Measurements from ENCODE around the gene SMAD3. TPM values are rescaled to one million over a fixed set of nuclear protein-coding genes. Genes with fewer than 3 reads are reported as not detected.
A peak's percentile ranks its signal among the peaks of the same experiment; 100 is the strongest.
"Not testable (repeated sequence)": the region's sequence is repeated elsewhere in the genome, so short reads cannot be mapped to it uniquely, and the experiment has no call there.

The SMAD3 gene
- total RNA-seq, 1 donor from 2014 or later = 25.7 TPM

DNA sequence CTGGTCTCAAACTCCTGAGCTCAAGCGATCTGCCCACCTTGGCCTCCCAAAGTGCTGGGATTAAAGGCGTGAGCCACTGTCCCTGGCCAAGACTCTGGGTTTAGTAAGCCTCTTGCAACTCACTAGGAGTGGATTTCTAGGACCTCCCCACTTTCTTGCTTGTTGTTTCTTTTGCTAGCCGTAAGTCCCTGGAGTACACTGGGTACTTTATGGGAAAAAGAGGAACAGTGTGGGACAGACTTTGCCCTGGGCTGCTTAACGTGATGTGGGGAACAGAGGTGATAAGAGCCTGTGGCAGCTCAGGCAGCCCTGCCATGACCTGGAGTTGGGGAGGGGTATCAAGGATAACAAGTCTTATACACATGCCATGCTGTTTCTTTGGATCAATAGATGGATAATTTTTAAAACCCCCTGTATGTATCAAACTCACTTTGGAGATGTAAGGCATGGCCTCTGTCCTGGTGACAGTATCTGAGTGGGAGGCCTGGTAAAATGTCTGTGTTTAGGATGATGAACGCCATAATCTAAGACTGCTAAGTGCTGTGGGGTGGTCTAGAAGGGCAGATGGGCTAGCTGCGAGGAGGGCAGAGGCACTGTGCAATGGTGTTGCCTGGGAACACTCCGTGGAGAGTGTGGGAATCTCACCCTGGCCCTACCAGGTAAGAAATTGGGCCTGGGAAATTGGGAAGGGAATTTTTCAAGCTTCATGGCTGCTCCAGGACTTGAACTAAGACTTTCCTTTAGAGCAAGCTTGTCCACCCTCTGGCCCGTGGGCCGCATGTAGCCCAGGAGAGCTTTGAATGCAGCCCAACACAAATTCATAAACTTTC, 54.8 kb downstream of the SMAD3 start:
- no peaks in the 10 kb centered on the region for H3K27me3 ChIP-seq (ENCODE audit: low read depth)
- H3K27ac ChIP-seq = peak overlapping the region; percentile 86
- TF ChIP-seq, protein P1, sequence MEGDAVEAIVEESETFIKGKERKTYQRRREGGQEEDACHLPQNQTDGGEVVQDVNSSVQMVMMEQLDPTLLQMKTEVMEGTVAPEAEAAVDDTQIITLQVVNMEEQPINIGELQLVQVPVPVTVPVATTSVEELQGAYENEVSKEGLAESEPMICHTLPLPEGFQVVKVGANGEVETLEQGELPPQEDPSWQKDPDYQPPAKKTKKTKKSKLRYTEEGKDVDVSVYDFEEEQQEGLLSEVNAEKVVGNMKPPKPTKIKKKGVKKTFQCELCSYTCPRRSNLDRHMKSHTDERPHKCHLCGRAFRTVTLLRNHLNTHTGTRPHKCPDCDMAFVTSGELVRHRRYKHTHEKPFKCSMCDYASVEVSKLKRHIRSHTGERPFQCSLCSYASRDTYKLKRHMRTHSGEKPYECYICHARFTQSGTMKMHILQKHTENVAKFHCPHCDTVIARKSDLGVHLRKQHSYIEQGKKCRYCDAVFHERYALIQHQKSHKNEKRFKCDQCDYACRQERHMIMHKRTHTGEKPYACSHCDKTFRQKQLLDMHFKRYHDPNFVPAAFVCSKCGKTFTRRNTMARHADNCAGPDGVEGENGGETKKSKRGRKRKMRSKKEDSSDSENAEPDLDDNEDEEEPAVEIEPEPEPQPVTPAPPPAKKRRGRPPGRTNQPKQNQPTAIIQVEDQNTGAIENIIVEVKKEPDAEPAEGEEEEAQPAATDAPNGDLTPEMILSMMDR (IDR thresholded peaks at IDR 0.05) = no peak
- no peaks in the 10 kb centered on the region for H3K9me3 ChIP-seq
- ATAC-seq (no peak), DNase-seq (no peak)
- H3K36me3 ChIP-seq = no peaks in the 10 kb centered on the region
- intact Hi-C loops (cut with DNase I) = no loop called here
- H3K4me1 ChIP-seq = peaks cover 75% of the 10 kb centered on the region
- no peak overlapping the region for H3K4me3 ChIP-seq

DNA sequence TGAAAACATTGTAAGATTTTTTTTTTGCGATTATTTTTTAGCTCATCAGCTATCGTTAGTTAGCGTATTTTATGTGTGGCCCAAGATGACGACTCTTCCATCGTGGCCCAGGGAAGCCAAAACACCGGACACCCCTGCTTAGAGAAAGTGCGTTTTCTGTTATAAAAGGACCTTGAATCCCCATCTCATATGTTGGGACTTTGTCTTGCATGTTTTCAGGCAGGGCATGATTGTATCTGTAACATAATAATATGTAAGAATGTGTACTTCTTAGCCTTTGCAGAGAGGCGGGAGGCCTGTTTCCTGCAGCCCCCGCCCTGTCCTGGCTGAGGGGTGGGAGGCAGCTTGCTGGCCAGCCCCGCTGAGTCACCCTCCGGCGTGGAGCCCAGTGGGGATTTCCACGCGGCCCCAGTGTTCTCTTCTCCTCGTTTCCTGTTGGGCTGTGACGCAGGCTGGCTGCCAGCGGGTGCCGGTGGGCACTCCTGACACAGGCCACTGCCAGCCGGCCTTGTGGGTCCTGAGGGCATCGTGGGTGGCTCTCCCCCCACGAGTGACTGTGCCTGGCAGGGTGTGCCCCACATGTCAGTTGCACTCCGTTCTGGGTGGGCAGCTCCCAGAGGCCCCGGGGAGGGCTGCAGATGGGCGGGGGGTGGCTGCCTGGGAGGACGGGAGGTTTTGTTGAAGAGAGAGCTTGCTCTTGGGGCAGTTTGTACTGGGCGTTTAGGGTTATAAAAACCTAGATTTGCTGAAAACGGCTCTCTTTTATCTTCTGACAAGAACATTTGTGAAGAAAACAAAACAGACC, 55.6 kb downstream of the SMAD3 start:
- no peaks in the 10 kb centered on the region for H3K27me3 ChIP-seq (ENCODE audit: low read depth)
- DNase-seq = peak; percentile 89
- H3K9me3 ChIP-seq = no peaks in the 10 kb centered on the region
- TF ChIP-seq, protein P1 (IDR thresholded peaks at IDR 0.05) = no peak
- peak; percentile 90 to 93 for ATAC-seq
- H3K4me3 ChIP-seq = peak overlapping the region; percentile 26
- peak overlapping the region; percentile 86 for H3K27ac ChIP-seq
- intact Hi-C loops (cut with DNase I) = no loop called here
- H3K4me1 ChIP-seq = peaks cover 73% of the 10 kb centered on the region
- no peaks in the 10 kb centered on the region for H3K36me3 ChIP-seq

DNA sequence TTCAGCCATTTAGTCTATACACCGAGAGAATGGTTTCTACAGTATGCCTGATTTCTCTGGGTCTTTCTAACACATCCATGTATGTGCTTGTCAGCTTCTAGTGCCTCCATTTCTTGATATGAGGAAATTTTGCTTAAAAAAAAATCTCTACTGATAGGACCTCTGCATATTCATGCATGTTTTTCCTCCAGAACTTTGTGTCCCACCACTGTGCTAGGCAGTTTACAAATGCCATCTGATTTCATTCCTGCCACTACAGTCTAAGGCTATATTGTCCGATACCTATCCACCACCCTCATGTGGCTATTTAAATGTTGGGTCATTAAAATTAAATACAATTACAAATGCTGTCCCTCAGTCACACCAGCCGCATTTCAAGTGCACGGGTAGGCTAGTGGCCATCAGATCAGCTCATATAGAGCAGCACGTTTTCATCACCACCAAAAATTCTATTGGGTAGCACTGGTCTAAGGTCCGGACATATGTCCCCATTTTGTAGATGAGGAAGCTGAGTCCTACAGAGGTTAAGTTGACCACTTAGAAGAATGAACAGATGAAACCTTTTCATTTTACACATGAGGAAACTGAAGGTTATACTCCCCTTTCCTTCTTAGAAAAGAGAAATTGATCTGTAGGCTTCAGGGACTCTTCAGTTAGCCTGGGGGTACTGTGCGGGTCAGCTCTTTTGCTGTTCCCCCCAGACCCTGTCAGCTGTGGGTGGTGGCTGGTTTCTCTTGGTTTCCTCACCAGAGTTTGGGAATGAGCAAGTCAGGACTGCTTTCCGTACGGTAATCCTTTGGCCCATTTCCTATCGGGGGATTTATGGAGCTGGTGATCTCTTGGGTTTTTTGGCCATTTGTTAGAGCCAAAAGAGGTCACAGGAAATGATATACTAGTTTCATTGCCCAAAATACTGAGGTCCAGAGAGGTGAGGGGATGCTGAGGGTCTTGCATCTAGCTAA, 56.5 kb downstream of the SMAD3 start:
- no peak for DNase-seq
- peak overlapping the region; percentile 26 for H3K4me3 ChIP-seq
- no peak for ATAC-seq

DNA sequence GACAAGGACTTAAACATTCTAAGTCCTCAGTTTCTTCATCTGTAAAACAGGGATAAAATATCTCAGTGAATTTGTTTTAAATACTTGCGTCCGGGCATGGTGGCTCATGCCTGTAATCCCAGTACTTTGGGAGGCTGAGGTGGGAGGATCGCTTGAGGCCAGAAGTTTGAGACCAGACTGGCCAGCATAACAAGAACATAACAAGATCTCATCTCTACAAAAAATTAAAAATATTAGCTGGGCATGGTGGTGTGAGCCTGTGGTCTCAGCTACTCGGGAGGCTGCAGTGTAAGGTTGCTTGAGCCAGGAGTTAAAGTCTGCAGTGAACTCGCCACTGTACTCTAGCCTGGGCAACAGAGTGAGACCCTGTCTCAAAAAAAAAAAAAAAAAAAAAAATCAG, 57.4 kb downstream of the SMAD3 start:
- DNase-seq; H3K27ac ChIP-seq; H3K36me3 ChIP-seq; intact Hi-C loops (cut with DNase I); H3K9me3 ChIP-seq; ATAC-seq; H3K27me3 ChIP-seq (ENCODE audit: low read depth); H3K4me3 ChIP-seq: not testable (repeated sequence)
- H3K4me1 ChIP-seq = peaks cover 73% of the 10 kb centered on the region

More for the DNA sequence above, 56.5 kb downstream of the SMAD3 start:
- H3K9me3 ChIP-seq = no peaks in the 10 kb centered on the region
- H3K36me3 ChIP-seq = no peaks in the 10 kb centered on the region
- intact Hi-C loops (cut with DNase I) = no loop called here
- no peaks in the 10 kb centered on the region for H3K27me3 ChIP-seq (ENCODE audit: low read depth)
- TF ChIP-seq, protein P1 (IDR thresholded peaks at IDR 0.05) = no peak
- H3K27ac ChIP-seq = peak overlapping the region; percentile 86
- H3K4me1 ChIP-seq = peaks cover 73% of the 10 kb centered on the region

DNA sequence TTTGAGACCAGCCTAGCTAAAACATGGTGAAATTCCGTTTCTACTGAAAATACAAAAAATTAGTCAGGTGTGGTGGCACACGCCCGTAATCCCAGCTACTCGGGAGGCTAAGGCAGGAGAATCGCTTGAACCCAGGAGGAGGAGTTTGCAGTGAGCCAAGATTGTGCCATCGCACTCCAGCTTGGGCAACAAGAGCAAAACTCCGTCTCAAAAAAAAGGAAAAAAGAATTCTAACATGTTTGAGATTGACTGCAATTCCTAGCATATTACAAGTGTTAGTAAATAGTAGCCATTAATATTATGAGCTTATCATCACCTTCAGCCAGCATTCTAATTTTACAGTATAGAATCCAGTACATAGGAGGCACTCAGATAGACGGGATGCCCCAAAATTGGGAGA, 57.9 kb downstream of the SMAD3 start:
- H3K27ac ChIP-seq; H3K4me3 ChIP-seq; H3K9me3 ChIP-seq; H3K36me3 ChIP-seq; ATAC-seq; H3K27me3 ChIP-seq (ENCODE audit: low read depth); intact Hi-C loops (cut with DNase I); DNase-seq: not testable (repeated sequence)
- H3K4me1 ChIP-seq = peaks cover 70% of the 10 kb centered on the region

DNA sequence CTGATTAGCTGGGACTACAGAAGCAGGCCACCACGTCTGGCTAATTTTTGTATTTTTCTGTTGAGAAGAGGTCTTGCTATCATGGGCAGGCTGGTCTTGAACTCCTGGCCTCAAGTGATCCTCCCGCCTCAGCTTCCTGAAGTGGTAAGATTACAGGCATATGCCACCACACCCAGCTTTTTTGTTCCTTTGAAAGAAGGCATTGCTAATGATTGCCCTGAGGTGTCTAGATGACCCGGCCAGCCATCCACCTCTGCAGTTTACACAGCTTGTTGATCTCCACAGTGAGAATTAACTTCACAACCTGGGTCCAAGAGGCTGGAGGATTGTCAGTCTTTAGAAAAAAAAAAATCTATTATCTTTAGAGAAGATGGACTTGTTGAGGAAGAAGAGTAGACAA, 58.7 kb downstream of the SMAD3 start:
- peaks cover 63% of the 10 kb centered on the region for H3K4me1 ChIP-seq
- H3K27ac ChIP-seq = no peak overlapping the region
- no peaks in the 10 kb centered on the region for H3K27me3 ChIP-seq (ENCODE audit: low read depth)
- intact Hi-C loops (cut with DNase I) = no loop called here
- H3K9me3 ChIP-seq = no peaks in the 10 kb centered on the region
- H3K36me3 ChIP-seq = no peaks in the 10 kb centered on the region
- ATAC-seq (no peak), DNase-seq (no peak)
- TF ChIP-seq, protein P1 (IDR thresholded peaks at IDR 0.05) = no peak
- no peak overlapping the region for H3K4me3 ChIP-seq

All from lower lobe of right lung (tissue), 2 donors.